ENCODE measurements around the gene IRAK1. TPM values are rescaled to one million over a fixed set of nuclear protein-coding genes. Genes with fewer than 3 reads are reported as not detected.

Gene IRAK1
- total and polyA plus RNA-seq, 2 donors = 9.5 to 67.2 TPM

- H3K4me3 ChIP-seq (ENCODE audit: low read depth, low read length) = no peak overlapping the region
- no peaks in the 10 kb centered on the region for H3K36me3 ChIP-seq (ENCODE audit: insufficient read depth)
- DNase-seq (ENCODE audit: extremely low spot score) = no peak
- H3K27ac ChIP-seq (ENCODE audit: low read depth) = no peak overlapping the region
- WGBS = 39% methylated on average over 13 of the region's 13 CpGs
- H3K4me1 ChIP-seq (ENCODE audit: insufficient read depth) = no peaks in the 10 kb centered on the region
Observed at GRCh38 chrX:154049209-154050112, 29.8 kb upstream of the IRAK1 start.

DNA sequence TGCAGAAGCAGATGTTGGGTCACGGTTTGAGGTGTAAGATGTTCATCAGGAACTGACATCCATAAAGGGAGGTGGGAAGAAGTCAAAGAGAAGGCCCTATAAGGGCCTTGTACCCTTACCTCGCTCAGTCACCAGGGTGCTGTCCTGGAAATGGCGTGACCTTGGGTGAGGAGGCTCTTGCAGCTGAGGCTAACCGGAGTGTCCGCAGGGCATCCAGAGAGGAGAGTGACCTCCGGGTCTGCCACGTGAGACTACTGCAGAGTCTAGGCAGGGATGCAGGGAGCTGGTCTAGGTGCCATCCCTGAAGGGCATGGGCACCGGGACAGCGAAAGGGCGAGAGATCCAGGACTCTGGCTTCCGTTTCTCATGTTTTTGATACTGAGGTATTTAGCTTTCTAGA is 28.7 kb upstream of the IRAK1 start:
- Histone ChIP-seq H3K36me3 (ENCODE audit: insufficient read depth) (no peaks in the 10 kb centered on the region), H3K4me1 (ENCODE audit: insufficient read depth) (no peaks in the 10 kb centered on the region), H3K27ac (ENCODE audit: low read depth) (no peak overlapping the region), H3K4me3 (ENCODE audit: low read depth, low read length) (no peak overlapping the region)
- no peak for DNase-seq (ENCODE audit: extremely low spot score)
- WGBS = 68% methylated on average over 11 of the region's 11 CpGs

- WGBS = 18% methylated on average over 4 of the region's 4 CpGs
Observed at GRCh38 chrX:154046940-154047610, 27.4 kb upstream of the IRAK1 start.

DNA sequence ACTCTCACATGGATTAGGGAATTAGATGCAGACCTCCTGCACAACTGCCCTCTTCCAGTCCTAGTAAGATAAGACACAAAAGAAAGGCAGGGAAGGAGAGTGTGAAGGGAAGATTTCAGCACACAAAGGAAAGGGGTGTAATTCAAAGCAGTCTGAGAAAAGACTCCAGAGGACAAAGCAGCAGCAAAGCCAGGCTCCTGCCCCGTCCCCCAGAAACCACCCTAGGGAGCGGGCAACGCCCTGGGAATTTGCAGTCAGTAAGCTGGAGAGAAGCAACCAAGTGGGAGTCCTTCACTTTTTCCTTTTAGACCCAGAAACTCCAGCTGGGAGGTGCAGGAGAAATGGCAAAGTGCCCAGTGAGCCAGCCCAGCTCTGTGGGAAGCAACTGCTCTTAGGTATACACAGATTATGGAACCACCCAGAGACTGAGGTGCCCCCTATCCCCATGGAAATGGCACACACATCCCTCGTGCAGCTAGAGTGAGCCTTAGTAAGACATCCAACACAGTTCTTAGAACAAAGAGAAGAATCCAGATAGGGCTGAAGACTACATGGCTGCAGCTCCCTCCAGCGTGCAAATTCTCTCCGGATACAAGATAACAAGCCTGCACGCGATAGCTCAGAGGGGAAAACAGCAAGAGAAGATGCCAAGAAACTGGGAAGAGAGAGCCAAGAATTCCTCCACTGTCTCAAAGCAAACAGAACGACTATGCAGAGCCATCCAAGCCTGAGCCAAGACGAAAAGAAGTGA is 26.5 kb upstream of the IRAK1 start:
- H3K4me1 ChIP-seq (ENCODE audit: insufficient read depth) = no peaks in the 10 kb centered on the region
- H3K4me3 ChIP-seq (ENCODE audit: low read depth, low read length) = no peak overlapping the region
- WGBS = 11% methylated on average over 10 of the region's 10 CpGs
- DNase-seq (ENCODE audit: extremely low spot score) = peak; percentile 69
- peak overlapping the region; percentile 56 for H3K27ac ChIP-seq (ENCODE audit: low read depth)
- H3K36me3 ChIP-seq (ENCODE audit: insufficient read depth) = no peaks in the 10 kb centered on the region

More at GRCh38 chrX:154046940-154047610, 27.4 kb upstream of the IRAK1 start:
- Histone ChIP-seq H3K4me1 (ENCODE audit: insufficient read depth) (no peaks in the 10 kb centered on the region), H3K36me3 (ENCODE audit: insufficient read depth) (no peaks in the 10 kb centered on the region), H3K27ac (ENCODE audit: low read depth) (peak overlapping the region; percentile 23), H3K4me3 (ENCODE audit: low read depth, low read length) (no peak overlapping the region)
- peak; percentile 7 for DNase-seq (ENCODE audit: extremely low spot score)

- DNase-seq (ENCODE audit: extremely low spot score) = no peak
- WGBS = 84% methylated on average over 6 of the region's 6 CpGs
- no peaks in the 10 kb centered on the region for H3K36me3 ChIP-seq (ENCODE audit: insufficient read depth)
- no peak overlapping the region for H3K4me3 ChIP-seq (ENCODE audit: low read depth, low read length)
- no peaks in the 10 kb centered on the region for H3K4me1 ChIP-seq (ENCODE audit: insufficient read depth)
- no peak overlapping the region for H3K27ac ChIP-seq (ENCODE audit: low read depth)
Observed at GRCh38 chrX:154044091-154044490, 24.4 kb upstream of the IRAK1 start.

DNA sequence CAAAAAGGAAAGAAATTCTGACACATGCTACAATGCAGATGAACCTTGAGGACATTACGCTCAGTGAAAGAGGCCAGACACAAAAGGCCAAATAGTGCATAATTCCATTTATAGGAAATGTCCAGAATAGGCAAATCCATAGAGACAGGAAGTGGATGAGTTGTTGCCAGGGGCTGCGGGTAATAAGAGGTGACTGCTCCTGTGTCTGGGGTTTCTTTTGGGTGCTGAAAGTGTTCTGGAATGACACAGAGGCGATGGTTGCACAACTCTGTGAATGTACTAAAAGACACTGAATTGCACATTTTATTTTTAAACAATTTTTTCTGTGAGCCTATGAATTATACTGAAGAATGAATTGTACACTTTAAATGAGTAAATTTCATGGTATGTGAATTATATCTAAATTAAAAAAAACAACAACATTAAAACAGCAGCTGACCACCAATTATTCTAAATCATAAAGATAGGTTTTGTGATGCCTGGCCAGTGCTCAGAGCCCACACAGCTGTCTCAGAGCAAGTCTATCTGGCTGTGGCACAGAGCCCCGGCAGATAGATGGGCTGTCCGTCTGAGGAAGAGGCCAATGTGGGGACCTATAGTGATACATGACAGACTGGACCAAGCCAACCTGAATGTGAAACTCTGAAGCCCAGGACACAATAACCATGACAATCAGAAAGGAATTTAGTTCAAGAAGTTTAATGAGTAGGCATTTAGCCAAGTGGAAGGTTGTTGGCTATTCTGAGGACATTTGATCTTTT is 23.5 kb upstream of the IRAK1 start:
- Histone ChIP-seq H3K36me3 (ENCODE audit: insufficient read depth) (no peaks in the 10 kb centered on the region), H3K4me1 (ENCODE audit: insufficient read depth) (no peaks in the 10 kb centered on the region), H3K27ac (ENCODE audit: low read depth) (no peak overlapping the region), H3K4me3 (ENCODE audit: low read depth, low read length) (no peak overlapping the region)
- 42% methylated on average over 5 of the region's 5 CpGs for WGBS
- no peak for DNase-seq (ENCODE audit: extremely low spot score)

- no peak for DNase-seq (ENCODE audit: extremely low spot score)
- peak overlapping the region; percentile 2 for H3K27ac ChIP-seq (ENCODE audit: low read depth)
- no peak overlapping the region for H3K4me3 ChIP-seq (ENCODE audit: low read depth, low read length)
- WGBS = 79% methylated on average over 13 of the region's 13 CpGs
- H3K36me3 ChIP-seq (ENCODE audit: insufficient read depth) = no peaks in the 10 kb centered on the region
- no peaks in the 10 kb centered on the region for H3K4me1 ChIP-seq (ENCODE audit: insufficient read depth)
Observed at GRCh38 chrX:154040863-154041262, 21.2 kb upstream of the IRAK1 start.

GRCh38 chrX:154040307-154040756 is 20.6 kb upstream of the IRAK1 start:
- DNase-seq (ENCODE audit: extremely low spot score) = no peak
- Histone ChIP-seq H3K4me3 (ENCODE audit: low read depth, low read length) (no peak overlapping the region), H3K4me1 (ENCODE audit: insufficient read depth) (no peaks in the 10 kb centered on the region), H3K27ac (ENCODE audit: low read depth) (peak overlapping the region; percentile 59), H3K36me3 (ENCODE audit: insufficient read depth) (no peaks in the 10 kb centered on the region)
- 14% methylated on average over 7 of the region's 7 CpGs for WGBS

- Histone ChIP-seq H3K4me3 (ENCODE audit: low read depth, low read length) (no peak overlapping the region), H3K4me1 (ENCODE audit: insufficient read depth) (no peaks in the 10 kb centered on the region), H3K36me3 (ENCODE audit: insufficient read depth) (no peaks in the 10 kb centered on the region), H3K27ac (ENCODE audit: low read depth) (no peak overlapping the region)
- WGBS = 88% methylated on average over 11 of the region's 11 CpGs
- no peak for DNase-seq (ENCODE audit: extremely low spot score)
Observed at GRCh38 chrX:154039577-154039976, 19.9 kb upstream of the IRAK1 start.

GRCh38 chrX:154038656-154039055 is 19.0 kb upstream of the IRAK1 start:
- no peaks in the 10 kb centered on the region for H3K4me1 ChIP-seq (ENCODE audit: insufficient read depth)
- H3K4me3 ChIP-seq (ENCODE audit: low read depth, low read length) = no peak overlapping the region
- no peaks in the 10 kb centered on the region for H3K36me3 ChIP-seq (ENCODE audit: insufficient read depth)
- no peak for DNase-seq (ENCODE audit: extremely low spot score)
- H3K27ac ChIP-seq (ENCODE audit: low read depth) = no peak overlapping the region
- 88% methylated on average over 5 of the region's 5 CpGs for WGBS

- H3K4me1 ChIP-seq (ENCODE audit: insufficient read depth) = no peaks in the 10 kb centered on the region
- WGBS = 83% methylated on average over 5 of the region's 5 CpGs
Observed at GRCh38 chrX:154037754-154038153, 18.1 kb upstream of the IRAK1 start.

GRCh38 chrX:154036513-154036912 is 16.8 kb upstream of the IRAK1 start:
- no peak for DNase-seq (ENCODE audit: extremely low spot score)
- Histone ChIP-seq H3K4me3 (ENCODE audit: low read depth, low read length) (no peak overlapping the region), H3K36me3 (ENCODE audit: insufficient read depth) (no peaks in the 10 kb centered on the region), H3K4me1 (ENCODE audit: insufficient read depth) (no peaks in the 10 kb centered on the region), H3K27ac (ENCODE audit: low read depth) (no peak overlapping the region)
- WGBS = 95% methylated on average over 8 of the region's 8 CpGs

More at GRCh38 chrX:154037754-154038153, 18.1 kb upstream of the IRAK1 start:
- H3K4me3 ChIP-seq (ENCODE audit: low read depth, low read length) = no peak overlapping the region
- no peak overlapping the region for H3K27ac ChIP-seq (ENCODE audit: low read depth)
- DNase-seq (ENCODE audit: extremely low spot score) = no peak
- H3K36me3 ChIP-seq (ENCODE audit: insufficient read depth) = no peaks in the 10 kb centered on the region

GRCh38 chrX:154033848-154034247 is 14.1 kb upstream of the IRAK1 start:
- no peak for DNase-seq (ENCODE audit: extremely low spot score)
- no peak overlapping the region for H3K4me3 ChIP-seq (ENCODE audit: low read depth, low read length)
- H3K4me1 ChIP-seq (ENCODE audit: insufficient read depth) = no peaks in the 10 kb centered on the region
- WGBS = 86% methylated on average over 2 of the region's 2 CpGs
- no peak overlapping the region for H3K27ac ChIP-seq (ENCODE audit: low read depth)
- H3K36me3 ChIP-seq (ENCODE audit: insufficient read depth) = no peaks in the 10 kb centered on the region

All from urinary bladder (tissue), 4 donors.